Glutamatergic neuron (in vitro differentiated cells): ENCODE results near the gene NCAPG2. TPM values are rescaled to one million over a fixed set of nuclear protein-coding genes. Genes with fewer than 3 reads are reported as not detected.

Source experiments
- DNase-seq: peaks from one replicate; pipeline ENCODE4 v3.0.0; 2022
- H3K27ac Mint-ChIP-seq: one replicate; pipeline ENCODE4 v1.8.0; 2020; ENCODE audit warnings: mild to moderate bottlenecking, mixed read lengths, inconsistent platforms; ENCODE audit not compliant: unreplicated experiment
- H3K27me3 Mint-ChIP-seq: one replicate; pipeline ENCODE4 v1.8.0; 2020; ENCODE audit warnings: mild to moderate bottlenecking, moderate library complexity, mixed read lengths, inconsistent platforms; ENCODE audit not compliant: unreplicated experiment
- H3K36me3 Mint-ChIP-seq: one replicate; pipeline ENCODE4 v1.8.0; 2020; ENCODE audit warnings: mild to moderate bottlenecking, mixed read lengths, inconsistent platforms; ENCODE audit not compliant: unreplicated experiment
- H3K4me1 Mint-ChIP-seq: one replicate; pipeline ENCODE4 v1.8.0; 2020; ENCODE audit warnings: mild to moderate bottlenecking, low read depth, mixed read lengths, inconsistent platforms; ENCODE audit not compliant: unreplicated experiment
- H3K4me3 Mint-ChIP-seq: one replicate; pipeline ENCODE4 v1.8.0; 2020; ENCODE audit warnings: mild to moderate bottlenecking, mixed read lengths, inconsistent platforms; ENCODE audit not compliant: unreplicated experiment
- H3K9me3 Mint-ChIP-seq: one replicate; pipeline ENCODE4 v1.8.0; 2020; ENCODE audit warnings: mild to moderate bottlenecking, moderate library complexity, mixed read lengths, inconsistent platforms; ENCODE audit not compliant: unreplicated experiment
- CTCF ChIP-seq: fragments of 200-600 bp; sonication (generic); IDR thresholded peaks from one replicate; pipeline ENCODE4 v1.5.0; 2021; ENCODE audit not compliant: partially characterized antibody, unreplicated experiment
- total RNA-seq: library from RNA; stranded (reverse); fragmentation: NEBNext Ultra II Directional; extraction: Animal tissue kit (Norgen Biotek cat#: 25700); gene quantifications from one replicate; pipeline ENCODE4 v1.2.1, GENCODE V29; 2021; ENCODE audit not compliant: unreplicated experiment

The NCAPG2 gene
- total RNA-seq, 1 donor from 2014 or later: 27.2 TPM

- no peaks in the 10 kb centered on the region for H3K27me3 Mint-ChIP-seq
- no peak overlapping the region for H3K27ac Mint-ChIP-seq
- TF ChIP-seq CTCF: no peak
These were observed 8.7 kb downstream of the NCAPG2 start for GRCh38 chr7:158695726-158696452.

GRCh38 chr7:158695056-158695455 is 9.5 kb downstream of the NCAPG2 start:
- no peaks in the 10 kb centered on the region for H3K27me3 Mint-ChIP-seq
- H3K4me3 Mint-ChIP-seq: no peak overlapping the region
- H3K9me3 Mint-ChIP-seq: peaks cover 4% of the 10 kb centered on the region
- H3K27ac Mint-ChIP-seq: no peak overlapping the region
- H3K36me3 Mint-ChIP-seq: no peaks in the 10 kb centered on the region
- no peak for DNase-seq
- peaks cover 2% of the 10 kb centered on the region for H3K4me1 Mint-ChIP-seq
- TF ChIP-seq CTCF: no peak

More at GRCh38 chr7:158695726-158696452, 8.7 kb downstream of the NCAPG2 start:
- Mint-ChIP-seq H3K4me1 (peaks cover under 1% of the 10 kb centered on the region), H3K4me3 (no peak overlapping the region), H3K9me3 (peaks cover 3% of the 10 kb centered on the region), H3K36me3 (no peaks in the 10 kb centered on the region)
- DNase-seq: no peak

GRCh38 chr7:158694650-158695049 is 10.0 kb downstream of the NCAPG2 start:
- peaks cover 4% of the 10 kb centered on the region for H3K9me3 Mint-ChIP-seq
- no peak for DNase-seq
- TF ChIP-seq CTCF: no peak
- H3K36me3 Mint-ChIP-seq: no peaks in the 10 kb centered on the region
- no peak overlapping the region for H3K4me3 Mint-ChIP-seq
- H3K27me3 Mint-ChIP-seq: no peaks in the 10 kb centered on the region
- peaks cover 2% of the 10 kb centered on the region for H3K4me1 Mint-ChIP-seq
- H3K27ac Mint-ChIP-seq: peak overlapping the region; percentile 5

DNA sequence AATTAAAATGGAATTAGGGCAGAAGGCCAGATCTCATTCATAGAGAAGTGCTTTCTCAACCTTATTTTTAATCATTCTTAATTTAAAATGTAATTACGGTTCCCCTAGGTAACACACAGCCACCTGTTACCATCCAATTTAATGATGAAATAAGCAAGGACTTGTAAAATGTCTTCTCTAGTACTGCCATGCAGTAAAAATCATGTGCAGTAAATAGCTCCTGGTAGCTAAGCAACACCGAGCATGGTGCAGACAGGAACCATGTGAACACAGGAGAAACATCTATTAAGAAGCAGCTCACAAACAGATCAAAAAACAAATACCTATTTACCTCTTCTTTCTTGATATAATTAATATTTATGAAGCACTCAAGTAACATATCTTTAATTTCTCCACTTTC is 15.1 kb downstream of the NCAPG2 start:
- no peaks in the 10 kb centered on the region for H3K27me3 Mint-ChIP-seq
- H3K9me3 Mint-ChIP-seq: peaks cover 1% of the 10 kb centered on the region
- DNase-seq: no peak
- no peak overlapping the region for H3K4me3 Mint-ChIP-seq
- peaks cover 8% of the 10 kb centered on the region for H3K4me1 Mint-ChIP-seq
- H3K27ac Mint-ChIP-seq: no peak overlapping the region
- H3K36me3 Mint-ChIP-seq: no peaks in the 10 kb centered on the region
- TF ChIP-seq CTCF: no peak

GRCh38 chr7:158687406-158687805 is 17.2 kb downstream of the NCAPG2 start:
- no peak overlapping the region for H3K27ac Mint-ChIP-seq
- no peaks in the 10 kb centered on the region for H3K27me3 Mint-ChIP-seq
- H3K4me3 Mint-ChIP-seq: no peak overlapping the region
- peaks cover 16% of the 10 kb centered on the region for H3K4me1 Mint-ChIP-seq
- H3K36me3 Mint-ChIP-seq: no peaks in the 10 kb centered on the region
- TF ChIP-seq CTCF: no peak
- peaks cover 1% of the 10 kb centered on the region for H3K9me3 Mint-ChIP-seq
- DNase-seq: no peak
